ENCODE measurements around the gene MACROD2.

MACROD2 gene

DNA sequence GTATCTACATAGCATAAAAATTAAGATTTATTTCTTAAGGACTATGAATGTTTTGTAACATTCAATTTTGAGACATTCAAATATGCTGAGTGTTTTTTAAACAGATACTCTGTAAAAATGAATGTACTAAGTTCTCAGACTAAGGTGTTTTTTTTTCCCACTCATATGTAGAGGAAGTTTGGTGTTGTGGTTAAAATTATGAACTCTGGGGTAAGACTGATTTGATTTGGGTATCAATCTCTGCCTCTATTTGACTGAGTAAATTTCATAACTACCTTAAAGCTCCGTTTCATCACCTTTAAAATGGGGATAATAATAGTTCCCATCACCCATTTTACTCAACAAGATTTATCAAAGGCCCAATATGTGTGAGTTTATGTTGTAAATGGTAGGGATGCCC is 728.7 kb downstream of the MACROD2 start:
- no peak for DNase-seq

DNA sequence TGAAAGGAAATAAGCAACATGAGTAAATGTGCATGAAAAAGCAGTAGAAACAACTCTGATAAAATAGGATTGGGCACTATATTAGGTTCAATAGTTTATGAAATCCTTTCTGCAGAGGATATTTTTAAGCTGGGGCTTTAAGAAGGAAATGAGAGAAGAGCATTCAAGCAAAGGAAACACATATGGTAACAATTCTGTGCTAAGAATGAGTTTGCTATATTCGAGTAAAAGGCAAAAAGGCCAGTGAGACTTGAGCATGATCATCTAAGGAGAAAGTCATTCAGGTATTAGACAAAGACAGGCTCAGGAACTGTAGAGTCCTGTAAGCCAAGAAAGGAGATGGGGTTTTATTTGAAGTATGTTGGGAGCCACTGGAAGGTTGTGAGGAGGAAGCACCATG is 729.2 kb downstream of the MACROD2 start:
- DNase-seq = no peak

GRCh38 chr20:14726591-14726990 is 731.3 kb downstream of the MACROD2 start:
- DNase-seq = no peak

DNA sequence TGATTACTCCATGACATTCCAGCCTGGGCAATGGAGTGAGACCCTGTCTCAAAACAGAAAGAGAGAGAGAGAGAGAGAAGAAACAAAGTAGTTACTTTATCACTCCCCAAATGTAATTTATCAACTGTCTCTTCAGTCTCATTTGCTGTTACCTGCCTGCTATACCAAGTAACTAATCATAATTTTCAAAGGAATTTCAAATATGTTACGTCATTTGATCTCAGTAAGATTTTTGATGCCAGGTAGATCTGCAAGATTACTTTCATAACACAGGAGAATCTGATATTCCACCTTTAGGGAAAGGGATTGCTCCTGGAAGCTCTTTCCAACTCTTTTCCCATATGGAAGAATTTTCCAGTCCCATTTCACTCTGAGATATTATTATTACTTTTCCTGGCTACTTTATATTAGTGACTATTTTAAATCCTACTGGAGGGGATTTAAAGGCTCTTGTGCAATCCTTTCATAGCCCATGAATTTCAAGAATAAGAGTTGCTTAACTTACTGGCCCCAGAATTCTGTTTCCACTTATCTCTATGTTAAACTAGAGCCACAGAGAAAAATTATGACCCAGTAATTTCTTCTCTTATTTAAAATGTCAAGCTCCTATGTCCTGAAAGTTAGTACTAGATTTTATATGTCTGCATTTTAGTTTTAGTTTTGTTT is 732.3 kb downstream of the MACROD2 start:
- no peak for DNase-seq

GRCh38 chr20:14729390-14729789 is 734.1 kb downstream of the MACROD2 start:
- no peak for DNase-seq

GRCh38 chr20:14732343-14732742 is 737.0 kb downstream of the MACROD2 start:
- DNase-seq = no peak

DNA sequence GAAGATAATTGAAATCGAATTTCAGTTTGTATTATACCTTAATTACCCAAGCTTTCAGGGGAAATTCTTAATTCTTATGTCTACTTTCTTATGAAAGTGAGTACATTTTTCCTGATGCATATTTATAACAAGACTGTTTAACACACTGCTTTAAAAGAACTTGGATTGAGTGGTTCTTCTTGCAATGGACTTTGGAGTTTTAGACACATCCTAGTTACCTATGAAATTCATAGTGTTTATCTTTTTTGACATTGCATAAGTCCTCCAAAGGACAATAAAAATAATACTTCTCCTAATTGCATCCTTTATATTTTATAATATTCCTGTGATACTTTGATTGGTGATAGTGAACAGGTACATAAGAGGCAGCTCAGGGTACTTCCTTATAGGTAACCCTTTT is 737.7 kb downstream of the MACROD2 start:
- DNase-seq = no peak

DNA sequence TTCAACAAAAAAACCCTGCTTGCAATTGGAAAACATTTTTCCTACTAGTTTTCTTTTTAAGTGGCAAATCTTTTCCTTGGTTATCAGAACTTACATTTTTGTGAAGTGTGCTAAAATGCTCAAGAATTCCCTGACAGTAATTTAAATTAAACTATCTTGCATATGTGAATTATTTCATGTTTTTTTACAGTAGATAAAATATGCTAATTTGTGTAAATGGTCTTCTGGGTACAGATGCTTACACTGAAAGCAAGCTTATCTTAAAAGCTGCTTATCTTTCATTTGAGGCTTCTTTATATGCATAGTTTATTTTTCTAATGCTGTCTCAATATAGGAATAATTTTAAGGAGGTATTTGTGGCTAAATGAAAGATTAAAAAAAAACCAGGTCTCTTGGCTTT is 745.1 kb downstream of the MACROD2 start:
- DNase-seq = no peak

DNA sequence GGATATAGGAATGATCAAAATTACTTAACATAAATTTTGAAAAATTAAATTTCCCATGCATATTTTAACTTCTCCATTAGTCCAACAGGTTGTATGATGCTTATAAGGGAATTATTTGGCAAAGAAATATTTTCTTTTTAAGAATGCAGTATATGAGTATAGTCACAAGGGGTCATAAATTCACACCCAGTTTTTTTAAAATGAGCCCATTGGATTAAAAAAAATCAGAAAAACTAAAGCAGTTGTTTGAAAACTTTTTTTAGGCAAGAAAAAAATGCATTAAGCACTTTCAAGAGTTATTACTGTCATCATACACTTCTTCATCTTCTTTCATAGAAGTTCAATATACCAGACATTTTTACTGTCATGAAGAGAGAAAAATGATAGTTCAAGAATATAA is 746.3 kb downstream of the MACROD2 start:
- DNase-seq = no peak

GRCh38 chr20:14744723-14745122 is 749.4 kb downstream of the MACROD2 start:
- peak; percentile 0 for DNase-seq

- DNase-seq = no peak
Observed at GRCh38 chr20:14745830-14746229, 750.5 kb downstream of the MACROD2 start.

- no peak for DNase-seq
Observed at GRCh38 chr20:14751191-14751590, 755.9 kb downstream of the MACROD2 start.

DNA sequence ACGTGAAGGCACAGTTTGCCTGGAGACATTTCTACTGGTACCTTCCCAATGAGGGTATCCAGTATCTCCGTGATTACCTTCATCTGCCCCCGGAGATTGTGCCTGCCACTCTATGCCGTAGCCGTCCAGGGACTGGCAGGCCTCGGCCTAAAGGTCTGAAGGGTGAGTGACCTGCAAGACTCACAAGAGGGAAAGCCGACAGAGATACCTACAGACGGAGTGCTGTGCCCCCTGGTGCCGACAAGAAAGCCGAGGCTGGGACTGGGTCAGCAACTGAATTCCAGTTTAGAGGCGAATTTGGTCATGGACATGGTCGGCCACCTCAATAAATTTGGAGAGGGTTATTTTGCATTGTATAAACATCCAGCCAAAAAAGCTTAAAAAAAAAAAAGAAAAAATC is 762.4 kb downstream of the MACROD2 start:
- no peak for DNase-seq

DNA sequence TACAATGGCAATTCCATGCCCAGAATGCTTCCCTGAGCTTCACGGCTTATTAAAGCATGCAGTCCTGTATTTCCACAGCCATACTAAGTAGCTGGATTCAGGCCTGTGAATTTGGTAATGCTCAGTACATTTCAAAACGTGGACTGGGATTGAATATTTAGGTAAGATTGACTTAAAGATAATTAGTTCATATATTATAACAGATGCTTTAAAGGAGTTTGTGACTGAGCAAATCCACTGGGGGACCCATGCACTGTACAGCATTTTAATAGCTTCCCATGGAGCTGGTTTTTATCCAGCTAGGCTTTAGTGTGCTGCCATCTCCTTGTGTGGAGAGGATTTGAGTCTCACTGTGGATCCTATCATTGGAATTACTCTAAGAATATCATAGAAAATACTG is 763.0 kb downstream of the MACROD2 start:
- DNase-seq = no peak

GRCh38 chr20:14759979-14760378 is 764.7 kb downstream of the MACROD2 start:
- DNase-seq = no peak

- no peak for DNase-seq
Observed at GRCh38 chr20:14761903-14762302, 766.6 kb downstream of the MACROD2 start.

DNA sequence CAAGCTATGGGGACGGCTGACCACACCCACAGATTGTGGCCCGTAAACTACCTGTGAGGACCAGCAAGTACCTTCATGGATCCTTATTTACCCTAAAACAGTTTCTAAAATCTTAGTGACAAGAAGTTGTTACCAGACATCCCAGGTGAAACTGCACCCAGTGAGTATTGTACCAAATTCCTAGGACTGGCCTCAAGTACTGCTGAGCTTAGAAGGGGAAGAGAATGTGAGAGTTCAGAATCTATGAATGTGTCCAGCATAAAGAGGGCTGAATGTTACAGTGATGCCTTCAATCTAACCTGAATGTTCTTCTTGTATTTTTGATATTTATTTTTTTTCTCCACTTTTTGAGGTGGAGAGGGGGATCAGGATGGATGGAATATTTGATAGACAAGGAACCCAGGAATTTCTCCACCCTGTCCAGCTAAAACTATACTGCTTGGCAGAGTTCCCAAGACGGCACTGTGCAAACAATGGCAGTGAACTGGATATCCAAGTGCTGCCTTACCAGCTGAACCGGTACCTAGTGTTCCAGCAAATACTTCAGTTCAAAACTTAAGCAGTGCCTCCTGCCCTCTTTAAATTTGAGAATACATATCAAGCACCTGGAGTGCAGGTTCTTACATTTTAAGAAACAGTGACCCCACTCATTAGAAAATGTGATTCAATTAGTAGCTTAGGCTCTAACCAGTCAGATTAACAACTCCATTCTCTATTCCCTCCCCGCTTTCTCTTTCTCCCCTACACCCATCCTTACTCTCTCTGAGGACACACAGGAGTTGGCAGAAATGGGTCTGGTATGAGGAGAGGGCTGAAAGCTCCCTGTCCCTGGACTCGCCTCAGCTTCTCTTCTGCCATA is 769.4 kb downstream of the MACROD2 start:
- no peak for DNase-seq

- no peak for DNase-seq
Observed at GRCh38 chr20:14765370-14765701, 770.0 kb downstream of the MACROD2 start.

DNA sequence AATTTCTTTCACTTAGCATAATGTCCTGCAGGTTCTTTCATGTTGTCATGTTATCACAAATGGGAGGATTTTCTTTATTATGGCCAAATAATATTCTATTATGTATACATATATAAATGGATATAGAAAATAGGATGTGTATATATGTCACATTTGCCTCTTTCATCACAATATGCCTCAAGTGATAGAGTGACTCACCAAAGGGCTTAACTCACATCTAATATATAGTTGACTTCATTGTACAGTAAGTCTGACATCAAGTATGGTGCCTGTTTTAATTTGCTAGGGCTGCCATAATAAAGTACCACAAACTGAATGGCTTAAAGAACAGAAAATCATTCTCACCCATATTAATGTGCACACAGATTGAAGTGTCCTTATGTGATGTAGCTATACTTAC is 778.2 kb downstream of the MACROD2 start:
- no peak for DNase-seq

DNA sequence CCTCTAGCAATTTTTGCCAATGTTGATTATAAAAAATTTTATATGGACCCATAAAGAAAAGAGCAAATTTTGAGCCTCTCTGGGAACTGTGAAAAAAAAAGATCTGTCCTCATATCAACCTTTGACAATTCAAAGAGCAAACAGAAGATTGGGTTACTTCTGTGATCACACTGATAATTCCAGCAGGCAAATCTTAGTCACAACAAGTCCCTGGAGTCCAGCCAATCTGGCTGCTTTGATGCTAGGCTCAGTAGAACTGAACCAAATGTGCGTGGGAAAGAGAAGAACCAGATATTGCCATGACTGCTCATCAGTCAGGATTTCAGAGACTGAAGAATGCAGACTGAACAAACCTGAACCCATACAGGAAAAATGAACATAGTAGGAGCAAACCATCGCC is 780.5 kb downstream of the MACROD2 start:
- DNase-seq = no peak

DNA sequence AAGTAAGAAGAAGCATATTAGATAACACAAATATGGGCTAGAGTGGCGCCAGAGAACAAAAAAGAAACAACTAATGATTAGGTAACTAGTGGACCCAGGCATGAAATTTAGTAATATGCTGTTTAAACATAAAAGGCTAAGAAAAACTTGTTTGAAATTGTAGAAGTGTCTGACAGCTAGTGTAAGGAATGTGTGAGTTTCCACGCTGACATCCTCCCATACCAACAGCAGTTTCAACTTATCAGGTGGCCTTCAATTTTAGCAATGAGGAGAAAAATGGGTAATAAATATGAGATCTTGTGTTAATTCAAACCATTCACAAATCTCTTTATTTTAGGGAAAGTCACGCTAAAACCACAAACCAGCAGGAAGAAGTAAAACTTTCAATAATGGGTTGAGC is 782.3 kb downstream of the MACROD2 start:
- no peak for DNase-seq

GRCh38 chr20:14778096-14778495 is 782.8 kb downstream of the MACROD2 start:
- DNase-seq = no peak

DNA sequence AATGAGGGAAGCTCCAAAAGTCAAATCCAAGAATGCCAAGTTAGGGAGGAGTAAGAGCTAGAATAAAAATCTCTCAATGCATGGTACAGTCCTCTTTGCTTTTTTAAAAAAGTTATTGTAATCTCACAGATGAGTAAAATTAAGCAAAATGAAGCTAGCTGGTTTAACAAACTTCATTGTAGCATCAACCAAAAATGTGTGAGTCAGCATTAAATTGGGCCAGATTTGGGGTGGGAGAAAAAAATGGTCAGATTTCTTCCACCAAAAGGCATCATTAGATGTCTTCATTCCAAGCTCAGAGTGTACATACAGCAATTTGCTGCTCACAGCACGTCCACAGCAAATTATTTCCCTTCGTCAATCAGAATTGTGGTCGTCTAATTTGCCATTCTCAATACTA is 783.6 kb downstream of the MACROD2 start:
- no peak for DNase-seq

DNA sequence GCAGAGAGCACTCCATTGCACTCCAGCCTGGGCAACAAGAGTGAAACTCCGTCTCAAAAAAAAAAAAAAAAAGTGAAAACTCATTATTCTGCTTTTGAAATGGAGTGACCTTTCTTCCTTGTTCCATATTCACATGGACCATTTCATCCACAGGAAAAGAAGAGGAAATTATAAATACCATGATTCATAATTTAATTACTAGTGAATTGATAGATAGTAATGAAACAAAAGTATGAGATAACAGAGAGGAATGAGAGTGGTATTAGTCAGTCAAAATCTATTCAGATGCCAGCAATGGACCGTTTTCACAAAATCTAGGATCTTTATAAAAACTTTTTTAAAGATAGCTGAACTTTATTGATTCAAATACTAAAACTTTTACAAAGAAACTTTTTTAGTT is 785.2 kb downstream of the MACROD2 start:
- no peak for DNase-seq

GRCh38 chr20:14782731-14783130 is 787.4 kb downstream of the MACROD2 start:
- DNase-seq = no peak
